KOPT-K1 (cell line): Measurements from ENCODE around the gene PTGIR.

Experiments
- H3K27ac ChIP-seq: fragments of 200-600 bp; sonication (generic); 2 replicates; pipeline ENCODE4 v1.5.1; 2016; ENCODE audit warnings: antibody characterized with exemption, mild to moderate bottlenecking, low read depth, low read length; ENCODE audit not compliant: poor library complexity, severe bottlenecking
- H3K36me3 ChIP-seq: fragments of 200-600 bp; sonication (generic); 2 replicates; pipeline ENCODE4 v1.5.1; 2017; ENCODE audit warnings: antibody characterized with exemption, mild to moderate bottlenecking, low read length, moderate library complexity; ENCODE audit not compliant: insufficient read depth
- H3K9me3 ChIP-seq: fragments of 200-600 bp; sonication (generic); 2 replicates; pipeline ENCODE4 v1.5.1; 2017; ENCODE audit warnings: antibody characterized with exemption, low read length, mild to moderate bottlenecking; ENCODE audit not compliant: insufficient read depth, poor library complexity, severe bottlenecking

The PTGIR gene

DNA sequence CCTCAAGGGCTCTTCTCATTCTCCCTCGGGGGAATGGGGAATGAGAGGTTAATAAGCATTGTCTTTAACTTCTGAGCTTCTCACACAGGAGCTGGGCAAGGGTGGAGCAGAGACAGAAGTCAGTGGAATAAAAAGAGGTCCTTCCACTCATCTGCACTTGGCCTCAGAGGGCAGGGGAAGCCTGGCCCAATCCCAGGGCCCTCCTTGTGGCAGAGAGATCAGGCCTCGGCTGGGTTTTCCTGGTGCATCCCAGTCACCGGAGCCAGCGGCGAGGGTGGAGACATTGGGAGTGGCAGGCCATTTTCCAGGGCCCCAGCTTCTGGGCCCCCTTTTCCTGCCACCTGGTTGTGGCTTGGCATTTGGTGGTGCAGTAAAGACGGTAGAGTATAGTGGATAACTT lies 13.1 kb downstream of the PTGIR start:
- Histone ChIP-seq H3K27ac (peak overlapping the region; percentile 64), H3K9me3 (no peaks in the 10 kb centered on the region), H3K36me3 (peaks cover 44% of the 10 kb centered on the region)

DNA sequence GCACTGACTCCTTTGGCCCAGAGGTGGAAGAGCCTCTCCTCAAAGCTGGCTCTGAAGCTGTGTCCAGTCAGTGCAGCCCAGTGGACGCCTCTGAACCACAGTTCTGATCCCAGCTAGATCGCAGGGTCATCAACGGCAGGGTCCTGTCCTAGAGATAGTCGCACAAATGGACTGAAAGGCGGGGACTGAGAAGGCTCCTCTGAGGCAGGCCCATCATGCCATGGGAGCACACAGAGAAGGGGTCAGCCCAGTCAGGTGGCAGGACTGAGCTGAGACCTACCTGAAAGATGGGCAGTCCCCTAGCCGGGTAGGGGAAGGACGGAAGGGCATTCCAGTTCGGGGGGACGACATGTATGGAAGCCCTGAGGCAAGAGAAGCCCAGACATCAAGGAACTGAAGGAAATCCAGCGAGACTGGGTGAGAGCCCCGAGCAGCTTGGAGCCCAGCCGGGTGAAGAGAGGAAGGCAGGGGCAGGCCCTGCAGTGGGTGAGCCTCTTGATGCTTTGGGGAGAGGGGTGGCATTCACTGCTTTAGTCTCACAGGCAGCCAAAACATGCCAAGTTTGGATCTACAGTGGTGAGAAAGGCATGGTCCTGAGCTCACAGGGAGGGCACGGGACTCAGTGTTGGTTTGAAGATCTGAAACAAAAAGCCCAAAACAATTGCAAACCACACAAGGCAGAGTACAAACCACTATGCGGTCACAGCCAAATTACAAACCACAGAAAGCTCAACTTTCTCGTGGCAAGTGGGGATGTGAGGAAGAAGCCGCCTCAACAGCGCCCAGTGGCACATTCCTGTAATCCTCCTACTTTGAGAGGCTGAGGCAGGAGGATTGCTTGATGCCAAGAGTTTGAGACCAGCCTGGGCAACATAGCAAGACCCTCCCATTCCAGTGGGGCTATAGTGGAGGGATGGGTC lies 13.8 kb downstream of the PTGIR start:
- Histone ChIP-seq H3K36me3 (peaks cover 50% of the 10 kb centered on the region), H3K27ac (peak overlapping the region; percentile 64), H3K9me3 (no peaks in the 10 kb centered on the region)

GRCh38 chr19:46610413-46610775 lies 14.5 kb downstream of the PTGIR start:
- Histone ChIP-seq H3K9me3 (no peaks in the 10 kb centered on the region), H3K27ac (no peak overlapping the region), H3K36me3 (peaks cover 57% of the 10 kb centered on the region)

DNA sequence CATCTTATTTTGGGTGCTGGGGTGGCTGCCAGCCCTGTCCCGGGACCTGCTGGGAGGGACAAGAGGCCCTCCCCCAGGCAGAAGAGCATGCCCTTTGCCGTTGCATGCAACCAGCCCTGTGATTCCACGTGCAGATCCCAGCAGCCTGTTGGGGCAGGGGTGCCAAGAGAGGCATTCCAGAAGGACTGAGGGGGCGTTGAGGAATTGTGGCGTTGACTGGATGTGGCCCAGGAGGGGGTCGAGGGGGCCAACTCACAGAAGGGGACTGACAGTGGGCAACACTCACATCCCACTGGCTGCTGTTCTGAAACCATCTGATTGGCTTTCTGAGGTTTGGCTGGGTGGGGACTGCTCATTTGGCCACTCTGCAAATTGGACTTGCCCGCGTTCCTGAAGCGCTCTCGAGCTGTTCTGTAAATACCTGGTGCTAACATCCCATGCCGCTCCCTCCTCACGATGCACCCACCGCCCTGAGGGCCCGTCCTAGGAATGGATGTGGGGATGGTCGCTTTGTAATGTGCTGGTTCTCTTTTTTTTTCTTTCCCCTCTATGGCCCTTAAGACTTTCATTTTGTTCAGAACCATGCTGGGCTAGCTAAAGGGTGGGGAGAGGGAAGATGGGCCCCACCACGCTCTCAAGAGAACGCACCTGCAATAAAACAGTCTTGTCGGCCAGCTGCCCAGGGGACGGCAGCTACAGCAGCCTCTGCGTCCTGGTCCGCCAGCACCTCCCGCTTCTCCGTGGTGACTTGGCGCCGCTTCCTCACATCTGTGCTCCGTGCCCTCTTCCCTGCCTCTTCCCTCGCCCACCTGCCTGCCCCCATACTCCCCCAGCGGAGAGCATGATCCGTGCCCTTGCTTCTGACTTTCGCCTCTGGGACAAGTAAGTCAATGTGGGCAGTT lies 15.1 kb downstream of the PTGIR start:
- Histone ChIP-seq H3K9me3 (no peaks in the 10 kb centered on the region), H3K27ac (no peak overlapping the region), H3K36me3 (peaks cover 63% of the 10 kb centered on the region)

- no peaks in the 10 kb centered on the region for H3K9me3 ChIP-seq
- no peak overlapping the region for H3K27ac ChIP-seq
- H3K36me3 ChIP-seq: peaks cover 67% of the 10 kb centered on the region
Measured at GRCh38 chr19:46608581-46609345, 16.1 kb downstream of the PTGIR start.

DNA sequence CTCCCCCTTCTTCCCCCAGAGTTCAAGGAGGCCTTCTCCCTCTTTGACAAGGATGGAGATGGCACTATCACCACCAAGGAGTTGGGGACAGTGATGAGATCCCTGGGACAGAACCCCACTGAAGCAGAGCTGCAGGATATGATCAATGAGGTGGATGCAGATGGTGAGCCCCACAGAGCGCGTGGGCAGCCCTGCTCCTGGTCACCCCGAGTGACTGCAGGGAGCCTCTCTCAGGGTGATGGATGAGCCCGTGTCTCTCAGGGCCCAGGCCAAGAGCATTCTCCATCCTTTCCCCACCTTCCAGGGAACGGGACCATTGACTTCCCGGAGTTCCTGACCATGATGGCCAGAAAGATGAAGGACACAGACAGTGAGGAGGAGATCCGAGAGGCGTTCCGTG lies 16.7 kb downstream of the PTGIR start:
- Histone ChIP-seq H3K36me3 (peaks cover 71% of the 10 kb centered on the region), H3K27ac (no peak overlapping the region)

GRCh38 chr19:46607448-46607841 lies 17.4 kb downstream of the PTGIR start:
- Histone ChIP-seq H3K27ac (no peak overlapping the region), H3K36me3 (peaks cover 71% of the 10 kb centered on the region), H3K9me3 (no peaks in the 10 kb centered on the region)

More for the DNA sequence above, 16.7 kb downstream of the PTGIR start:
- H3K9me3 ChIP-seq: no peaks in the 10 kb centered on the region

GRCh38 chr19:46606681-46607447 lies 18.0 kb downstream of the PTGIR start:
- Histone ChIP-seq H3K9me3 (no peaks in the 10 kb centered on the region), H3K27ac (no peak overlapping the region), H3K36me3 (peaks cover 71% of the 10 kb centered on the region)

GRCh38 chr19:46606019-46606418 lies 18.9 kb downstream of the PTGIR start:
- no peaks in the 10 kb centered on the region for H3K9me3 ChIP-seq
- H3K36me3 ChIP-seq: peaks cover 69% of the 10 kb centered on the region
- H3K27ac ChIP-seq: no peak overlapping the region

- Histone ChIP-seq H3K9me3 (no peaks in the 10 kb centered on the region), H3K36me3 (peaks cover 62% of the 10 kb centered on the region), H3K27ac (no peak overlapping the region)
Measured at GRCh38 chr19:46605356-46605821, 19.5 kb downstream of the PTGIR start.

- H3K36me3 ChIP-seq: peaks cover 58% of the 10 kb centered on the region
- no peaks in the 10 kb centered on the region for H3K9me3 ChIP-seq
- no peak overlapping the region for H3K27ac ChIP-seq
Measured at GRCh38 chr19:46604781-46605355, 20.0 kb downstream of the PTGIR start.

DNA sequence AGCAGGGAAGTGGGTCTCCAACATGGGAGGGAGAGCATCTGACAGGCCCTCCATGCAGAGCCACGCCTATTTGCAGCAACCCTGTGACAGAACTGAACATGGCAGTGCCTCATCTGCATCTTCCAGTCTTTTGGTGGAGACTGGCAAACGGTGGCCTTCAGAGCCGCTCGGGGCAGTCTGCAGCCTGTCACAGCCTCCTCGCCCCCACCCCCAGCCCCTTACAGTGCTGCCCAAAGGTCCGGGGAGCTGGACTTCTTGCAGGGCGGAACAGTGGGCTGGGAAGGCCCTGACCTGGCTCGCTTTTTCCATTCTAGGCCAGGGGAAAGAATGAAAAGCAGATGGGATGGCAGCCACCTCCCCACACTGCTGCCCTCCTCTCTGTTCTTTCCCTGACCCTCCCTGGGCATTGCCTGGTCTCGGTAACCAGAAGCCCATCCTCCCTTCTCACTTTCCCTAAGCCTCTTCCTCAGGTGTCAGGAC lies 21.1 kb downstream of the PTGIR start:
- H3K36me3 ChIP-seq: peaks cover 47% of the 10 kb centered on the region
- peaks cover 5% of the 10 kb centered on the region for H3K9me3 ChIP-seq
- no peak overlapping the region for H3K27ac ChIP-seq

- peaks cover 42% of the 10 kb centered on the region for H3K36me3 ChIP-seq
- peaks cover 10% of the 10 kb centered on the region for H3K9me3 ChIP-seq
- peak overlapping the region; percentile 97 for H3K27ac ChIP-seq
Measured at GRCh38 chr19:46603195-46603637, 21.7 kb downstream of the PTGIR start.
